ENCODE data around the gene SCAANT1.

SCAANT1 gene

GRCh38 chr3:63934041-63934866 lies 22.1 kb upstream of the SCAANT1 start:
- no CpG with 5 or more reads among the region's 6 CpGs for WGBS (ENCODE audit: insufficient coverage, insufficient read length)
- no peak for DNase-seq (ENCODE audit: low read depth, low spot score)
- H3K9me3 ChIP-seq (ENCODE audit: control insufficient read depth, insufficient read depth, low read length) = no peaks in the 10 kb centered on the region
- H3K36me3 ChIP-seq (ENCODE audit: control insufficient read depth, insufficient read depth, low read length) = no peaks in the 10 kb centered on the region
- H3K4me1 ChIP-seq (ENCODE audit: control insufficient read depth, insufficient read depth, low read length) = no peaks in the 10 kb centered on the region
- no peaks in the 10 kb centered on the region for H3K27me3 ChIP-seq (ENCODE audit: control insufficient read depth, insufficient read depth, low read length)
- no peak overlapping the region for H3K4me3 ChIP-seq (ENCODE audit: low read length)
- H3K27ac ChIP-seq (ENCODE audit: low read length) = no peak overlapping the region

GRCh38 chr3:63933459-63933858 lies 21.3 kb upstream of the SCAANT1 start:
- Histone ChIP-seq H3K9me3 (ENCODE audit: control insufficient read depth, insufficient read depth, low read length) (no peaks in the 10 kb centered on the region), H3K36me3 (ENCODE audit: control insufficient read depth, insufficient read depth, low read length) (no peaks in the 10 kb centered on the region), H3K4me3 (ENCODE audit: low read length) (no peak overlapping the region), H3K4me1 (ENCODE audit: control insufficient read depth, insufficient read depth, low read length) (no peaks in the 10 kb centered on the region), H3K27ac (ENCODE audit: low read length) (no peak overlapping the region), H3K27me3 (ENCODE audit: control insufficient read depth, insufficient read depth, low read length) (no peaks in the 10 kb centered on the region)
- DNase-seq (ENCODE audit: low read depth, low spot score) = no peak
- no CpG with 5 or more reads among the region's 1 CpG for WGBS (ENCODE audit: insufficient coverage, insufficient read length)

DNA sequence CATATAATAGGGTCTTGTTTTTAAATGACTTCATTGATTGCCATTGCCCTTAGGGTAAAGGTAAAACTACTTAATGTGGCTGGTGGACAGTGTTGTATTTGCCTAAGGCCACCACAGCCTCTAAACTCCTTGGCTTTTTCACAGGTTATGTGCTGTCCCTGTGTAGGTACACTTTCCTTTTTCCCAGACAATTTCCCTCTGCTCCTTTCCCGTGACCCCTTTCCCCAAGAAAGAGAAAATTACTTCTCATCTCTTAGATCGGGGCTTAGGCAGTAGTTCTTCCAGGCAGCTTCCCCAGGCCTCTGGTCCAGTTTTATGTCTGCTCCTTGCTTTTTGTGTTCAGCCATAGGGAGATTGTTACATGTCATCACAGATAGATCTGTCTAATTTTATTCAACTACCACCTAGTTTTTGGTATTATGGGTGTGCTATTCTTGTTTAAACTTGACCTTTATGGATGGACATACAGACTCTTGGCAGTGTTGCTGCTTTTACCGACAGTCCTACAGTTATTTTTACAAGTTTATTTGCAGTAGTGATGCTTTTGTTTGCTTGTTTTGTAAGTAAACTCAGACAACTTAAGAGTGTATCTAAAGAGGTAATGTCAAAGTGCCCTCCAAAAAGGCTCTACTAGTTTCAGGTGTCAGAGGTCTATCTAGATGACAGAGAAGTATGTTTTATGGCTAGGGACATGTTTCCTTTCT lies 20.5 kb upstream of the SCAANT1 start:
- Histone ChIP-seq H3K27me3 (ENCODE audit: control insufficient read depth, insufficient read depth, low read length) (no peaks in the 10 kb centered on the region), H3K36me3 (ENCODE audit: control insufficient read depth, insufficient read depth, low read length) (no peaks in the 10 kb centered on the region), H3K4me1 (ENCODE audit: control insufficient read depth, insufficient read depth, low read length) (no peaks in the 10 kb centered on the region), H3K27ac (ENCODE audit: low read length) (no peak overlapping the region), H3K4me3 (ENCODE audit: low read length) (no peak overlapping the region), H3K9me3 (ENCODE audit: control insufficient read depth, insufficient read depth, low read length) (no peaks in the 10 kb centered on the region)
- no peak for DNase-seq (ENCODE audit: low read depth, low spot score)
- no CpG with 5 or more reads among the region's 3 CpGs for WGBS (ENCODE audit: insufficient coverage, insufficient read length)

- Histone ChIP-seq H3K9me3 (ENCODE audit: control insufficient read depth, insufficient read depth, low read length) (no peaks in the 10 kb centered on the region), H3K27me3 (ENCODE audit: control insufficient read depth, insufficient read depth, low read length) (no peaks in the 10 kb centered on the region)
These were observed 19.1 kb upstream of the SCAANT1 start for GRCh38 chr3:63931290-63931689.

GRCh38 chr3:63927422-63928280 lies 15.5 kb upstream of the SCAANT1 start:
- H3K27me3 ChIP-seq (ENCODE audit: control insufficient read depth, insufficient read depth, low read length) = no peaks in the 10 kb centered on the region
- DNase-seq (ENCODE audit: low read depth, low spot score) = no peak
- no peaks in the 10 kb centered on the region for H3K4me1 ChIP-seq (ENCODE audit: control insufficient read depth, insufficient read depth, low read length)
- H3K36me3 ChIP-seq (ENCODE audit: control insufficient read depth, insufficient read depth, low read length) = peaks cover 4% of the 10 kb centered on the region; the same call in 1 of the 2 replicates
- no CpG with 5 or more reads among the region's 10 CpGs for WGBS (ENCODE audit: insufficient coverage, insufficient read length)
- no peak overlapping the region for H3K27ac ChIP-seq (ENCODE audit: low read length)
- no peak overlapping the region for H3K4me3 ChIP-seq (ENCODE audit: low read length)
- H3K9me3 ChIP-seq (ENCODE audit: control insufficient read depth, insufficient read depth, low read length) = no peaks in the 10 kb centered on the region; the same call in 1 of the 2 replicates

More at GRCh38 chr3:63931290-63931689, 19.1 kb upstream of the SCAANT1 start:
- no peak overlapping the region for H3K27ac ChIP-seq (ENCODE audit: low read length)
- H3K4me1 ChIP-seq (ENCODE audit: control insufficient read depth, insufficient read depth, low read length) = no peaks in the 10 kb centered on the region
- WGBS (ENCODE audit: insufficient coverage, insufficient read length) = no CpG with 5 or more reads among the region's 3 CpGs
- no peak for DNase-seq (ENCODE audit: low read depth, low spot score)
- no peak overlapping the region for H3K4me3 ChIP-seq (ENCODE audit: low read length)
- H3K36me3 ChIP-seq (ENCODE audit: control insufficient read depth, insufficient read depth, low read length) = no peaks in the 10 kb centered on the region

GRCh38 chr3:63926309-63926708 lies 14.1 kb upstream of the SCAANT1 start:
- DNase-seq (ENCODE audit: low read depth, low spot score) = no peak
- peaks cover 4% of the 10 kb centered on the region; the same call in 1 of the 2 replicates for H3K36me3 ChIP-seq (ENCODE audit: control insufficient read depth, insufficient read depth, low read length)
- 100% methylated on average over 1 of the region's 4 CpGs for WGBS (ENCODE audit: insufficient coverage, insufficient read length)
- no peak overlapping the region for H3K4me3 ChIP-seq (ENCODE audit: low read length)
- no peaks in the 10 kb centered on the region for H3K4me1 ChIP-seq (ENCODE audit: control insufficient read depth, insufficient read depth, low read length)
- H3K9me3 ChIP-seq (ENCODE audit: control insufficient read depth, insufficient read depth, low read length) = no peaks in the 10 kb centered on the region; the same call in 1 of the 2 replicates
- H3K27ac ChIP-seq (ENCODE audit: low read length) = no peak overlapping the region
- H3K27me3 ChIP-seq (ENCODE audit: control insufficient read depth, insufficient read depth, low read length) = no peaks in the 10 kb centered on the region

DNA sequence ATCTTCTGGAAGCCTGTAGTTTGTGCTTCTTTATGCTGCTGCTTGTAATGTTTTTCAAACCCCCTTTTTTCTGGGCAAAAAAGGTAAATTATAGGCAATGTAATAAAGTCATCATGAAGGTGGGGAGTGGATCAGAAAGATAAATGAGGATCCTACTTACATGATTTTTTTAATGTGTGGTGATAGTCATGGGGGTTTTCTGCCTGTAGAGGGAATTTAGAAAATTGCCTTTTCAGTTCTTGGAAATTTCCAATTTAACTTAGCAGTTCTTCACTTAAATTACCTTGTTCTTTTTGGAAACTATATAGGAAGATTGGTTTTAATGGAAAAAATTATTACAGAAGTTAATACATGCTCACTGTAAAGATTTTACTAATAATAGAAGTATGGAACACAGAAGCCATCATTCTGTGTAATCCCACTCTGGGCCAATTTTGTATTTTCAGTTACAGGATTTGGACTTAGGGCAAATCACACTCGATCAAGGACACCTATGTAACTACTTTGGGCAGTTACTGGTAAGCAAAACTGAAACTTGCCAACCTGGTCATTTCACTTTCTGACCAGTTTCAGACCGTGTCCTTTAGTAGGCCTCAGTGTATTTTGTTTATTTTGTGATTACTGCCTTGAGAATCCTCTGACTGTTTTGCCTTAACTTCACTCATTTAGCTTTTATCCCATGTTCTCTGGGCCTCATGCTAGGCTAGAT lies 10.5 kb upstream of the SCAANT1 start:
- Histone ChIP-seq H3K36me3 (ENCODE audit: control insufficient read depth, insufficient read depth, low read length) (peaks cover 4% of the 10 kb centered on the region; the same call in 1 of the 2 replicates), H3K27me3 (ENCODE audit: control insufficient read depth, insufficient read depth, low read length) (no peaks in the 10 kb centered on the region), H3K27ac (ENCODE audit: low read length) (no peak overlapping the region), H3K4me3 (ENCODE audit: low read length) (no peak overlapping the region), H3K4me1 (ENCODE audit: control insufficient read depth, insufficient read depth, low read length) (no peaks in the 10 kb centered on the region), H3K9me3 (ENCODE audit: control insufficient read depth, insufficient read depth, low read length) (no peaks in the 10 kb centered on the region; the same call in 1 of the 2 replicates)
- no peak for DNase-seq (ENCODE audit: low read depth, low spot score)
- WGBS (ENCODE audit: insufficient coverage, insufficient read length) = no CpG with 5 or more reads among the region's 2 CpGs

DNA sequence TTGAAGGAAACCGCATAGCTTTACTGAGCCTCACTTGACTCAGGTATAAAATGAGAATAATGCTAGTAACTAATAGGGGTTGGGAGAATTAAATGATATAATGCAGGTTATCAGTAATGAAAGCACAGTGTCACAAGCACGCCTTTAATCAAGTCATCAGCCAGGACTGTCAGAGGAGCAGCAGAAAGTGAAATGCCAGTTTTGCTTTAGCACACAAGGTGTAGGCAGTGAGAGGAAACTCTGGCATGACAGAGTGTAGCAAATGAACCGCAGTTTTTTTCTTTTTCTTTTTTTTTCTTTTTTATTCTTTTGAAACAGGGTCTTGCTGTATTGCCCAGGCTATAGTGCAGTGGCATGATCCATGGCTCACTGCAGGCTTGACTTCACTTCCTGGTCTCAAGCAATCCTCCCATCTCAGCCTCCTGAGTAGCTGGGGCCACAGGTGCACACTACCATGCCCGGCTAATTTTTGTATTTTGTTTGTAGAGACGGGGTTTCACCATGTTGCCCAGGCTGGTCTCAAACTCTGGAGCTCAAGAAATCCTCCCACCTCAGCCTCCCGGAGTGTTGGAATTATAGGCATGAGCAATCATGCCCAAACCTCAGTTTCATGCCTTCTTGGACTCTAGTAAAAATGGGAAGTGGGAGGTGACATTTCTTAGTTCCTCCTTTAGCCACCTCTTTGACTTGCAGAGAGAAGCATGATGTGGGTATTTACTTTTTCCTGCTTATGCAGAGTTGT lies 9.7 kb upstream of the SCAANT1 start:
- Histone ChIP-seq H3K4me1 (ENCODE audit: control insufficient read depth, insufficient read depth, low read length) (no peaks in the 10 kb centered on the region), H3K36me3 (ENCODE audit: control insufficient read depth, insufficient read depth, low read length) (peaks cover 4% of the 10 kb centered on the region; the same call in 1 of the 2 replicates)
- DNase-seq (ENCODE audit: low read depth, low spot score) = no peak

DNA sequence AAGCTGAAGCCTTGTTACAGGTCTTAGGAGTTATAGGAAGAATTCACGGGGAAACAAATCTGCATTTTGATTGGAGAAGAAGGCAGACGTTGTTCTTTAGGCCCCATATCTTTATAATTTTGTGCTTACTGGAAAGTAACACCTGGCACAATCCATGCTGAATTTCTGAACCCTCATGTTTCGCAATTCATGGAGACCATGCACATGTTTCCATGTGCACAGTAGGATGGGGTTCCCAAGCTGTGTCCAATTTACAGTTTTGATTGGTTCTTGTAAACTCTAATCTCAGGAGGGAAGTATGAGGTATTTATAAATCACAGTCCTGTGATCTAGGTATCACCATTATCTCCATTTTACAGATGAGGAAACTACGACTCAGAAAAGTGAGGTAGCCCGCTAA lies 7.8 kb upstream of the SCAANT1 start:
- Histone ChIP-seq H3K4me3 (ENCODE audit: low read length) (no peak overlapping the region), H3K27ac (ENCODE audit: low read length) (no peak overlapping the region), H3K9me3 (ENCODE audit: control insufficient read depth, insufficient read depth, low read length) (no peaks in the 10 kb centered on the region), H3K36me3 (ENCODE audit: control insufficient read depth, insufficient read depth, low read length) (peaks cover 1% of the 10 kb centered on the region; the same call in 1 of the 2 replicates), H3K4me1 (ENCODE audit: control insufficient read depth, insufficient read depth, low read length) (no peaks in the 10 kb centered on the region), H3K27me3 (ENCODE audit: control insufficient read depth, insufficient read depth, low read length) (no peaks in the 10 kb centered on the region)
- no peak for DNase-seq (ENCODE audit: low read depth, low spot score)
- WGBS (ENCODE audit: insufficient coverage, insufficient read length) = no CpG with 5 or more reads among the region's 5 CpGs

More for the DNA sequence above, 9.7 kb upstream of the SCAANT1 start:
- no peak overlapping the region for H3K4me3 ChIP-seq (ENCODE audit: low read length)
- H3K9me3 ChIP-seq (ENCODE audit: control insufficient read depth, insufficient read depth, low read length) = no peaks in the 10 kb centered on the region; the same call in 1 of the 2 replicates
- H3K27ac ChIP-seq (ENCODE audit: low read length) = no peak overlapping the region
- no CpG with 5 or more reads among the region's 6 CpGs for WGBS (ENCODE audit: insufficient coverage, insufficient read length)
- no peaks in the 10 kb centered on the region for H3K27me3 ChIP-seq (ENCODE audit: control insufficient read depth, insufficient read depth, low read length)

Data from iPS DF 6.9 (cell line).